IPS-18c (cell line): Measurements from ENCODE around the gene ATG7.

ENCODE experiments used
- H3K4me3 ChIP-seq: 2 replicates; pipeline ENCODE4 v1.7.0; 2013; ENCODE audit warnings: low read depth, mild to moderate bottlenecking, low read length, moderate library complexity; ENCODE audit not compliant: insufficient read depth
- H3K9me3 ChIP-seq: one replicate; pipeline ENCODE4 v1.6.1; 2013; ENCODE audit warnings: mild to moderate bottlenecking, low read length, moderate library complexity; ENCODE audit not compliant: control insufficient read depth, insufficient read depth

Gene ATG7

GRCh38 chr3:11285471-11285870, 13.3 kb downstream of the ATG7 start:
- Histone ChIP-seq H3K9me3 (no peaks in the 10 kb centered on the region), H3K4me3 (no peak overlapping the region)

- Histone ChIP-seq H3K4me3 (no peak overlapping the region), H3K9me3 (no peaks in the 10 kb centered on the region)
These were observed 15.2 kb downstream of the ATG7 start for GRCh38 chr3:11287404-11287803.

GRCh38 chr3:11288021-11288491, 15.9 kb downstream of the ATG7 start:
- H3K9me3 ChIP-seq: no peaks in the 10 kb centered on the region
- H3K4me3 ChIP-seq: no peak overlapping the region

GRCh38 chr3:11288786-11289637, 16.8 kb downstream of the ATG7 start:
- H3K4me3 ChIP-seq: no peak overlapping the region
- no peaks in the 10 kb centered on the region for H3K9me3 ChIP-seq

GRCh38 chr3:11289864-11290263, 17.7 kb downstream of the ATG7 start:
- H3K9me3 ChIP-seq: no peaks in the 10 kb centered on the region

GRCh38 chr3:11290743-11291680, 18.8 kb downstream of the ATG7 start:
- no peak overlapping the region for H3K4me3 ChIP-seq
- H3K9me3 ChIP-seq: no peaks in the 10 kb centered on the region

More at GRCh38 chr3:11289864-11290263, 17.7 kb downstream of the ATG7 start:
- H3K4me3 ChIP-seq: no peak overlapping the region

GRCh38 chr3:11291808-11292207, 19.6 kb downstream of the ATG7 start:
- no peaks in the 10 kb centered on the region for H3K9me3 ChIP-seq
- no peak overlapping the region for H3K4me3 ChIP-seq

- Histone ChIP-seq H3K9me3 (no peaks in the 10 kb centered on the region), H3K4me3 (no peak overlapping the region)
These were observed 24.9 kb downstream of the ATG7 start for GRCh38 chr3:11297126-11297525.

- Histone ChIP-seq H3K9me3 (no peaks in the 10 kb centered on the region), H3K4me3 (no peak overlapping the region)
These were observed 28.8 kb downstream of the ATG7 start for GRCh38 chr3:11300970-11301369.

GRCh38 chr3:11302444-11302843, 30.2 kb downstream of the ATG7 start:
- Histone ChIP-seq H3K9me3 (no peaks in the 10 kb centered on the region), H3K4me3 (no peak overlapping the region)

GRCh38 chr3:11304175-11304574, 32.0 kb downstream of the ATG7 start:
- H3K4me3 ChIP-seq: no peak overlapping the region
- no peaks in the 10 kb centered on the region for H3K9me3 ChIP-seq

- Histone ChIP-seq H3K9me3 (no peaks in the 10 kb centered on the region), H3K4me3 (no peak overlapping the region)
These were observed 33.3 kb downstream of the ATG7 start for GRCh38 chr3:11305509-11305908.

- no peaks in the 10 kb centered on the region for H3K9me3 ChIP-seq
- H3K4me3 ChIP-seq: no peak overlapping the region
These were observed 34.8 kb downstream of the ATG7 start for GRCh38 chr3:11306817-11307589.

GRCh38 chr3:11307830-11308432, 35.7 kb downstream of the ATG7 start:
- no peak overlapping the region for H3K4me3 ChIP-seq
- H3K9me3 ChIP-seq: no peaks in the 10 kb centered on the region

GRCh38 chr3:11310258-11310657, 38.1 kb downstream of the ATG7 start:
- Histone ChIP-seq H3K4me3 (no peak overlapping the region), H3K9me3 (no peaks in the 10 kb centered on the region)

GRCh38 chr3:11312166-11312565, 40.0 kb downstream of the ATG7 start:
- Histone ChIP-seq H3K4me3 (no peak overlapping the region), H3K9me3 (no peaks in the 10 kb centered on the region)

GRCh38 chr3:11317300-11317699, 45.1 kb downstream of the ATG7 start:
- Histone ChIP-seq H3K4me3 (no peak overlapping the region), H3K9me3 (no peaks in the 10 kb centered on the region)
